ENCODE data around the gene TUBGCP3.
"Not testable (repeated sequence)": the region's sequence is repeated elsewhere in the genome, so short reads cannot be mapped to it uniquely, and the experiment has no call there.

Gene TUBGCP3

GRCh38 chr13:112526146-112526853 is 61.7 kb downstream of the TUBGCP3 start:
- no peak for DNase-seq (ENCODE audit: low spot score)

DNA sequence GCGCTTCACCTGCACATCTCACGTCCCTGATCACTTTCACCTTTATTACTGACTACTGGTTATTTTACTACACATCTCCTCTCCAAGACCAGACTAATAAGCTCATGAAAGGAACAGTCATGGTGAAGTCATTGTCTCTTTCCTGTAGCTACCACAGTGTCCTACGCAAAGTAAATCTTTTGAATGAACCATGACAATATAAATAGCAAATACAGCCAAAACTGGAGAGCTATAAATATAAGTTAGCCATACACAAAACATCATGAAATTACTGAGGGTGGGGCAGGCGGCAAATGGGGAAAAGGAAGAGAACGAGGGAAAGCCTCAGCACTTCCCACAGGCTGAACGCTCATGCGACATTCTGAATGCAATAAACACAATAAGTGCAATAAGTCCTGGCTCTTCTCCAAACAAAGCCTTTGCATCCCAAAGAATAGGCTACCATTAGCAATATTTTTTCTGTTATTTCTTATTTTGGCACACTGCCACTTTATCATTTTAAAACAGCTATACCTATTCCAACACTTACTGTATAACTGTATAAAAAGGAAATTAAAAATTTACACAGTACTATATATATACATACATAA is 62.5 kb downstream of the TUBGCP3 start:
- no peak for DNase-seq (ENCODE audit: low spot score)

DNA sequence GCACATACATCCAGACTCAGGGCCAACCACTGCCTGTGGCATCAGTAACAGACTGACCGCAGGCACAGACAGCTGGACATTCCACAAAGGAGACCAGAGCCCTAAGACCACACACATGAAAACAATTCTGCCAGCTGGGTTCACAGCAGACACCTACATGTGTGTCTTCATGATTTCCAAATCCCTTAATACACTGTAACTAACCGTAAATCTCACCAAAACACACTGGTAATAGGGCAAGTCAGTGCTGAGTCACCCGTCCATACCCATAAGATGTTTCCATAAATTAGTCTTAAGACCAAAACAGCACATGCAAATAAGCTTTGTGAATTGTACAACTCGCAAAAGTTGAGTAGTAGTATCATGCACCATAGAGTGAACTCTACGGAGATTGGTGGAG is 65.4 kb downstream of the TUBGCP3 start:
- no peak for DNase-seq (ENCODE audit: low spot score)

DNA sequence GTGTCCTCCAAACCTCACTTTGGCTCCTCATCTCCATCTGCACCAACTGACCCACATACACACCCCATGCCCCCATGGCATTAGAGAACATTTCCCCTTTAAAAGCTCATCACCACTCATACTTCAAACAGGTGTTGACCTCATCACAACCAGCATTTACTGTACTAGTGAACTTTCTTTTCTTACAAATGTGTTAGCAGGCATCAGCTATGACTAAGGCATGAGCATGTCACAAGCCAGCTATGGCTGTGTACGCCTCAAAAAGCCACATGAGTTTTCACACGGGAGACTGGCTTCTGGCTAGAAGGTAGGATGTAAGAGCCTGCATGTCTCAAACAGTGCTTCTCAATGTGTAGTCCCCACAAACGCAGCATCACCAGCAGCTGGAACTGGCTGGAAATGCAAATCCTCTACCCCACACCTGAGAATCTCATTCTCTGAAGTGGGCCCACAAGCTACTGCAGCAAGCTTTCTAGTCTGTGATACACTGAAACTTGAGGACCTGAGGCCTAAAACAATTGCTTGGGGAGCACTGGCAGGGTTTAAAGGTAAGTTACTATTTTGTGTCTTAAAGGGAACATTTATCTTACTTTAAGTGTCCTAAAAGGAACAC is 66.8 kb downstream of the TUBGCP3 start:
- no peak for DNase-seq (ENCODE audit: low spot score)

DNA sequence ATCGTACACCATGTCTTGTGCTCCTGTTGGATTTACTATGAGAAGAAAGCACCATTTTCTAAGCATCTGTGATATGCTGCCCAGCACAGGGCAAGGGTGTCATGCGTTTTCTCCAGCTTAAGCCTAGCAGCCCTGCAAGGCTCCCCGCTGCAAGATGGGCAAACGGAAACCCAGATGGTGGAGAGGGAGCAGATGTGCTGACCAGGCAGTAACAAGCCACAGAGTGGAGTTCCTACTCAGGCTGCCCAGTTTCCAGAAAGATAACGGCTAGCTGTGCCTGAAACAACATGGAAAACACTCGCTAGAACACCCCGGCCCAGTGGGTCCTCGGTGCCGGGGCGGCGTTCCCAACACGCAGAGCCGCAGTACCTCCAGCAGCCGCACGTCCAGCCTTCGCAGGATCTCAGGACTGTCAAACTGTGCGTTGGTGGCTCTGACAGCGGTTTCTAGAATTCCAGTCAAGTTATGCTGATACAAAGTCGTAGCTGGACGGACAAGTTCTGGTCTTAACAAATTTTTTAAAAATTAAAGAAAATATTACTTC is 68.4 kb downstream of the TUBGCP3 start:
- DNase-seq (ENCODE audit: low spot score), result no peak

GRCh38 chr13:112516218-112516617 is 71.7 kb downstream of the TUBGCP3 start:
- no peak for DNase-seq (ENCODE audit: low spot score)

DNA sequence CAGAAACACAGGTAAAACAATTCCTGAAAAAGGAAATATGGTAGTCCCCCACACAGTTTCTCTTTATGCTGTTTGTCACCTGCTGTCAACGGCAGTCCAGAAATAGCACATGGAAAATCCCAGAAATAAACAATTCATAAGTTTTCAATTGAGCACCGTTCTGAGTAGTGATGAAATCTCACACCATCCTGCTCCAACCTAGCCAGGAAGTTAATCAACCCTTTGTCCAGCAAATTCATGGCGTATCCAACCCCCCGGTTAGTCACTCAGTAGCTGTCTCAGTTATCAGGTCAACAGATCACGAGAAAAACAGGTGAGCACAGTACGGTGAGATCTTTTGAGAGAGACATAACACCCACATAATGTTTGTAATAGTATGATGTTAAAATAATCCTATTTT is 74.2 kb downstream of the TUBGCP3 start:
- DNase-seq (ENCODE audit: low spot score), result no peak

DNA sequence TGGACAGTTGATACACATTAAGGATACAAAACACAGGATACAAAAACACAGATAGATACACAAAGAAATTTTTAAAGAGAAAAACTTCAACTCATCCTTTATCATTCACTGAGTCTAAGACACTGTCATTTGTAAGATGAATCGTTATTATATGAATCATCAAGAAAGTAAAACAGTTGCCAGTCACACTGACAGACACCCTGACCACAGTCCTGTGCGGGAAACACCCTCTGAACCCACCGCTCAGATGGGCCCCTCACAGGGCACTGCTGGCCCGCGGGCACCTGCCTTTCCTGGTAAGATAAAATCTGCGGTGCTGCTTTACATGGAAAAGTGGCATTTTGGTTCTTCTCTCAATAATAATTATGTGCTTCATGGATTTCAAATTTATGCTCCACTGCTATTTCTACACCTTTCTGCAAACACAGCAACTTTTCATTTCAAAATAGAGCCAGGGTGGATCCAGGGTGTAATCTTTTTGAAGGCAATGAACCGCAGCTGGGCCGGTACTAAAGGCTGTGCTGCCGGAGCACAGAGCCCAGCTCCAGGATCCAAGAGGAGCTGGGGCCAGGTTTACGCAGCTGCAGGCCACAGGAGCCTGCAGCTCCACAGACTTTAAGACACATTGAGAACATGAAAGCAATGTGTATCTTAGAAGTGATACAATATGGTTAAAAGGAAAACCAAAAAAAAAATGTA is 76.8 kb downstream of the TUBGCP3 start:
- no peak for DNase-seq (ENCODE audit: low spot score)

- DNase-seq (ENCODE audit: low spot score), result no peak
Measured at GRCh38 chr13:112510002-112510780, 77.8 kb downstream of the TUBGCP3 start.

DNA sequence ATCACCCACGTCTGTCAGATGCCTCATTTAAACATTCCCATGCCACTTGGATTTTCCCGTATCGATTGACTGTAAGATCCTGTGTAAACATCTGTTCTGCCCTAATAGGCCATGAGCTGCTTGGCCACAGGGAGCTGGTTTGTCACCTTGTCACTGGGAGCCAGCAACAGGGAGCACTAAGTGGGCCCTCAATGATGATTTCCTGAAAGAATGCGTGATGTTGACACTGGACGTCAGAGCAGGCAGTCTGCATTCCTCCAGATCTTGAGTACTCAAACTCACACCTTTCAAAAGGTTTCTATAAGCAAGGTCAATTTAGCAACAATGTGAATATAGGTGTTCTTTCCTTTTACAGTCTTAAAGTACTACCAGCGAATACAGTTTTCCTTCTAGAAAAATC is 78.8 kb downstream of the TUBGCP3 start:
- no peak for DNase-seq (ENCODE audit: low spot score)

DNA sequence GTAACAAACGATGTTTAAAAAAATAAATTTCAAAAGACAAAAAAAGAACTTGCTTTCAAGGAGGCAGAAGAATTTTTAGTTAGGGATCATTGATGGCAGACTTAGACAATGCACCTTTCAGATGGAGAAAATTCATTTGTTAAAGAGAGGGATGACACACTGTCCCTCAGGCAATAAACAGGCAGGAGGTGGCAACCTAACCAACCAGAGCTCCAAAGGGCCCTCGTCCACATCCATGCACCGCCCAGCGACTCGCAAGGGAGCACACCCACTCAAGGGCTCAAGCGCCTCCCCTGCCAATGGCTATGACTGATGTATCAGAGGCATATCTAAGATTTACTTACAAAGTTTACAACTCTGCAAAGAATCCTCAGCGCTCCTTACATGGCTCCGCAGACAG is 81.9 kb downstream of the TUBGCP3 start:
- no peak for DNase-seq (ENCODE audit: low spot score)

DNA sequence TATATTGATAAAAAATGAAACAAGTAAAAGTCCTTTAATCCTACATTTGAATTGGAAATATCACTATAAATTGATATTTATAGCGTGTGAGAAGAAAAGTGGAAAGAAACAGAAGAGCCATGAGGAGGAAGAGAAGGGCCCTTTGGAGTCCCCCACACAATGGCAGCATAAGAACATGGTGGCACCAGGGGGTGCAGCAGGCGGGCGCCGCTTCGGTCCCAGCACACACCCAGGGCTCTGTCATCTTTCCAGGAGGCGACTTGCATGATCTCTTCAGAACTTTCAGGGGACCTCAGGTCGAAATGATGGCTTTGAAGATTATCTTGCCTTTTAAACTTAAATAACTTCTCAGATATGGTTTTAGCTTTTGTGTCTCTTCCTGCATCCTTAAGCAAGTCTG is 91.8 kb downstream of the TUBGCP3 start:
- DNase-seq (ENCODE audit: low spot score), result no peak

DNA sequence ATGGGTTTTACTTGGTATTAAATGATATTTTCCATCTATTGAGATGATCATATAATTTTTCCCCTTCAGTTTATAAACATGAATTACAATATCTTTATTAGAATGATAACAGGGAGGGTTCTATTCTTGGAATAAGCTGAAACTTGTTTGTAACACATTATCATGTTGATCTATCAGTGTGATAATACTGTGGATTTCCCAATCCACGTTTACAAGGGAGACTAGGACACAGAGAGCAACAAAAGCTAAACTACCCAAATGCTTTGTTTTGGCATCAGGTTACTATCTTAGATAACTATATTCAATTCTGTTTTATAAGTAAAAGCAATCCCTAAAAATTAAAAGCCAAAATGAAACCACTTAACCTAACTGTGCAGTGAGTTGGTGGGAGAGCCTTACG is 92.5 kb downstream of the TUBGCP3 start:
- DNase-seq (ENCODE audit: low spot score), result no peak

DNA sequence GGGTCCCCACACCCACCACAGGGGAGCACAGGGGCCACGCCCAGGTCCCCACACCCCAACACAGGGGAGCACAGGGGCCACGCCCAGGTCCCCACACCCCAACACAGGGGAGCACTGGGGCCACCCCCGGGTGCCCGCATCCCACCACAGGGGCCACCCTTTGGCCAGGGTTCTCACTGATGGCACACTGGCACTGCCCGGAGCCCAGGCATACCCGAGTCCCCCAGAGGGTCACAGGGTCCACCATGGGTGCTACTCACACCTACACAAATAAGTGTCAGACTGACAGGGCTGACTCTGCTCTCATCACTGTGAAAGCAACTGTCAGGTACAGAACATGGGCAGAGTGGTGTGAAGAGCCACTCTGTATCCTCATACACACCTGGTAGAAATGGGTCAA is 98.8 kb downstream of the TUBGCP3 start:
- DNase-seq (ENCODE audit: low spot score), result no peak

- not testable (repeated sequence) for DNase-seq (ENCODE audit: low spot score)
Measured at GRCh38 chr13:112488343-112489050, 99.5 kb downstream of the TUBGCP3 start.

DNA sequence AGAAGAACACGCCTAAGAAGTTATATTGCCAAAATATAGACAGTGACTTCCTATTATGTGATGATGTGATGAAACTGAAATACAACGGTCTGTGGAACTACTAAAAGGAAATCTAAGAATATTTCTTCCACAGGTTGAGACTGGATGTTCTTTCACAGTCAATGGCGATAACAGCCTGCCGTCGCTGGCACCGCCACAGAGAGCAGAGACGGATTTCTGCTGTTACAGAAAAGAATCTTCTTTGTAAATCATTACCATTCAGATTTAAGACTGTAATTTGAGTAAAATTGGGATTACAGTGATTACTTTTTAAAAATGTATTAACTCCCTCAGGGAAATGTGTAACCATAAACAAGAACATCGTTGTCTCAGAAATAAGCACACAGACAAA is 100.8 kb downstream of the TUBGCP3 start:
- no peak for DNase-seq (ENCODE audit: low spot score)

- DNase-seq (ENCODE audit: low spot score), result no peak
Measured at GRCh38 chr13:112486386-112487126, 101.4 kb downstream of the TUBGCP3 start.

DNA sequence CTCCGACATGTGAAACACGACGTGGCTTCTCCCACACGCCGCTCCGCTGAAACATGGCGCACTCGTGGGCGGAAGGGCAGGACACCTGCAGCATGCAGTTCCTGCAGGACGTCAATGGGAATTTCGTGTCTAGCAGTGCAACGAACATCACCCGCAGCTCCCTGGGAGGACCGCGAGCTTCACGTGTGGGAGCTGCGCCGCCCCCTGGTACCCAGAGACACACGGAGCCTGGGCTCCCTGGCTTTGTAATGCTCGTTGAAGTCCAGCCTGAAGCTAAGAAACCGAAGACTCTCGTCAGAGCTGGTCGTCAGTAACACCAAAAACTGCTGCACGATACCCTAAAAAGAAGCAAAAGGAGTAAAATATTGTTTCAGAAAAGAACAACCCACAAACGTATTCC is 102.1 kb downstream of the TUBGCP3 start:
- DNase-seq (ENCODE audit: low spot score), result not testable (repeated sequence)

DNA sequence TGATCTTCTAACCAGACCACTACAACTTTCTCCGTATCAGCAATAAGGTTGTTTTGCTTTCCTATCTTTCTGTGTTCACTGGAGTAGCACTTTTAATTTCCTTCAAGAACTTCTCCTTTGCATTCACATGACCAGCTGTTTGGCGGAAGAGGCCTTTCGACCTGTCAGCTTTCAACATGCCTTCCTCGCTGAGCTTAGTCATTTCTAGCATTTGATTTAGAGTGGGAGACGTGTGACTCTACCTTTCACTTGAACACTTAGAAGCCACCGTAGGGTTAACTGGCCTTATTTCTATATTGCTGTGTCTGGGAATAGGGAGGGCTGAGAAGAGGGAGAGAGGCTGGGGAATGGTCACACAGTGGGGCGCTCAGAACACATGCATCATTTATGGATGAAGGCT is 104.7 kb downstream of the TUBGCP3 start:
- DNase-seq (ENCODE audit: low spot score), result no peak

GRCh38 chr13:112481458-112481857 is 106.5 kb downstream of the TUBGCP3 start:
- DNase-seq (ENCODE audit: low spot score), result no peak

DNA sequence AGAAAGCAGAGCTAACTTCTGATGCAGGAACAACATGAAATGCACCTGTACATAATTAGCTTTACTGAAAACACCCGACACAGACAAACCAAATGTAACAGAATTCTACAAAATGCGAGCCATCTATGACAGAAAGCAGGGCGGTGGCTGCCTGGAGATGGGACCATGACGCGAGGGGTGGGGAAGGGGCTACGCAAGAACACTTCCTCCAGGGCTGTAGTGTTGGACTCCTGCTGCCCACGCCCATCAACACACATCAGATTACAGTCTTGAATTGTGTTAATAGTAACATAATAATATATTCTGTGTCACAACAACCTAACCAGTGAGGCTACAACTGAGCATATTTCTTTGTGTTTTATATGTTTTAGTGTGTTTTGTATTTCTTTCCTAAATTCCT is 108.6 kb downstream of the TUBGCP3 start:
- no peak for DNase-seq (ENCODE audit: low spot score)

Measured in CD4-positive, alpha-beta T cell treated with Interleukin-6 at 100 ng/mL for 8 hours (primary cell).